Epidermal melanocyte (primary cell): ENCODE measurements around the gene RIMKLB.
"Not testable (repeated sequence)": the region's sequence is repeated elsewhere in the genome, so short reads cannot be mapped to it uniquely, and the experiment has no call there.

ENCODE experiments used
- DNase-seq: peaks from one replicate; pipeline ENCODE4 v3.0.0; 2011; ENCODE audit warnings: low spot score; ENCODE audit not compliant: insufficient read length

Gene RIMKLB

GRCh38 chr12:8689681-8690080, 8.1 kb upstream of the RIMKLB start:
- DNase-seq = no peak

DNA sequence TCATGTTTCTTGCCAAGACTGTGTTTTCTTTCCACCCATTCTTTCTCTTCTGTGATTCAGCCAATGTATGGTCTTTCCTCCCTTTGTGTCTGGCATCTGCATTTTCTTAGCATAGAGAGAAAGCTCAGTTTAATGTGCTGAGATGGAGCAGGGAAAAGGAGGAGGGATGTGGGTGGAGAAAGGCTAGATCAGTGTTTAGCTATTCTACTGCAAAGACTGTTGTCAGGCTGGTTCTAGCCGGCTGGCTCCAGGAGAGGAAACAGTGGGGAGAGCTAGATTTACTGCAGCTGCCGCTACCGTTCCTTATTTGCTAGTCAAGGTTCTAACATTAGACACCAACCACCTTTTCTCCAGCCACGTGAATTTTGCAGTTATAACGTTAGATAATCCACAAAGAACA, 5.2 kb upstream of the RIMKLB start:
- no peak for DNase-seq

DNA sequence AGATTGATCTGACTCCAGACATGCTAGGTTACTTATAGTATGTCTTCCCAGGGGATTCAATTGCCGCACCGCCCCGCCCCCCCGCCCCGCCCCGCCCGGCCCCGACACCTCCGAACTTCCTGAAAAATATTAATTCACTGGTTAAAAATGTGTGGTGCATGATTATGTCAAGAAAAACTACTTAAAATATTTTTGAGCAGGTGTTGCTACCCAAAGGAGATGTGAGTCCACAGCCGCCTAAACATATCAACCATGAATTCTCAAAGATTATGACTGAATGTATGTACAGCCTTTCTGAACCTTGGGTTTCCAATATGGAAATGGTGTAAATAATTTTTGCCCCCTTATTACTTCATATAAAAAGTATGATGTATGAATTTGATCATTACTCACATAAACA, 2.7 kb upstream of the RIMKLB start:
- no peak for DNase-seq

GRCh38 chr12:8696442-8697090, 1.2 kb upstream of the RIMKLB start:
- no peak for DNase-seq

- no peak for DNase-seq
These were observed 693 bp upstream of the RIMKLB start for GRCh38 chr12:8697120-8697475.

- DNase-seq = no peak
These were observed 501 bp downstream of the RIMKLB start for GRCh38 chr12:8698132-8698851.

GRCh38 chr12:8698879-8699278, 1.1 kb downstream of the RIMKLB start:
- DNase-seq = no peak

GRCh38 chr12:8699714-8700113, 1.9 kb downstream of the RIMKLB start:
- DNase-seq = no peak

DNA sequence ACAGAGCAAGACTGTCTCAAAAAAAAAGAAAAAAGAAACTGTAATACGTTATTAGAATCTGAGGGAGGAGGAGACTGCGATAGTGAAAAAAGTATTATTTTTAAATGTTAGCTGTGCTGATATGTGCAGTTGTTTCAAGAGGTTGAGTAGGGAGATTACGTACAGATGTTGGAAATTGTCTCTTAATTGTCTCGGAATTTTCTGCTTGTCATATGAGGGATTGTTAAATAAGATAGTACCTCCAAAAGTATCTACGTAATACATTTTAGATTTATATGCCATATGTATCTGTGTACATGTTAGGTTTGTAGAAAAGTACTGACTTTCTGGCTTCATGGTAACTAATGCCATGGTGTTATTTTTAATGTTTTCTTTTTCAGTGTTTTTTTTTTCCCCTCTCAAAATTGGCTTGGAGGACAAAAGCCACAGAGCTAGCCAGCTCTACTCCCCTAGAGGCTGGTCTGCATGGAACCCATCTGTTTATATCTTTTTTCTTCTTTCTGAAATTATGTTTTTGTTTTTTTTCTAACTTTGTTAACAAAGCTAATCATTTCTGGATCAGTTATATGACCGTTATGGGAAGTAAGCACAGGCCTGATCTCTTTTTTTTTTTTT, 3.4 kb downstream of the RIMKLB start:
- DNase-seq = no peak

GRCh38 chr12:8702159-8702558, 4.4 kb downstream of the RIMKLB start:
- no peak for DNase-seq

DNA sequence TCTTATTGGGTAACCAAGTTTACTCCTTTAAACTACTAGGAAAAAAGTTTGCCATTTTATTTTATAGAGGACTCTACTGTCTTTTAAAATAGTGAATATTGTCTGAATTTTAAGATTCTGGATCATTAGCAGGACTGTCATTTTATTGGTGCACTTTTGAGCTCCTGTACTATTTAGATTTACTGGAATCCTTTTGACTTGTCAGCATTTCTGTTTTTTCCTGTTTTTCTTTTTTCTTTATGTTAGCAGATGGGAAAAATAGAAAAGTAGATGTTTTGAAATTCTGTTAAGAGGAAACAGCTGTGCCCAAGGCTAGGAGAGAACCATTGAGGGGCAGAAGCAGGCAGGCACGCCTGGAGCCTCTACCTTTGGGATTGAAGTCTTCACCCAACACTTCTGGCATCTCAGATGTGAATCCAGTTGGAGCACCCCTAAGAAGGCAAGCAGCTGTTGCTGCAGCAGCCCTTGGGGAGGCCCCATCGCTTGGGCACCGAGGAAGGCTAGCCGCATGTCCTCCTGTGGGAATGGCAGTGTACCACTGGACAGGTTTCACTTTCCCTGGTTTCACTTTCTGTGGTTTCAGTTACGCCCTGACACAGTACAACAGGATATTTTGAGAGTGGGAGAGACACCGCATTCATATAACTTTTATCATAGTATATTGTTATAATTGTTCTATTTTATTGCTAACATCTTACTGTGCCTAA, 11.5 kb downstream of the RIMKLB start:
- DNase-seq = no peak

GRCh38 chr12:8712572-8712971, 14.8 kb downstream of the RIMKLB start:
- DNase-seq = no peak

GRCh38 chr12:8722286-8722800, 24.6 kb downstream of the RIMKLB start:
- no peak for DNase-seq

DNA sequence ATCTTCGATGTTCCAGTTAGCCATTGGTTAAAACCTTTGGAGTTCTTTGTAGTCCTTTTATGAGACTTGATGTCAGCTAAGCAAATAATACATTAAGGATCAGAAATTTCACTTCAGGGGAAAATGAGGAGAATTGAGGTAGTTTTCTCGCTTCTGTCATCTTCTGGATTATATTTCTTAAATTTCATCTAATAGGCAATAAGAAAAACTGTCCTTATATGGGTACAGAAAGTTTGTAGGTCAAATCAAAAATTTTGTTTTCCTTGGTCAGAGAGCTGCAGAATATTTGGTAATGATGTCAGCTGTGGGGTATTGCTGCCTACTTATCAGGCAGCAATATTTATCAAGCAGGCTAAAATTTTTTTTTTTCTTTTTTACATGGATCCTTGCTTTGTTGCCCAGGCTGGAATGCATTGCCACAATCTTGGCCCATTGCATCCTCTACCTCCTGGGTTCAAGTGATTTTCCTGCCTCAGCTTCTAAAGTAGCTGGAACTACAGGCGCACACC, 37.1 kb downstream of the RIMKLB start:
- no peak for DNase-seq

GRCh38 chr12:8742501-8742900, 44.7 kb downstream of the RIMKLB start:
- no peak for DNase-seq

GRCh38 chr12:8743121-8743520, 45.3 kb downstream of the RIMKLB start:
- DNase-seq = not testable (repeated sequence)

- not testable (repeated sequence) for DNase-seq
These were observed 47.8 kb downstream of the RIMKLB start for GRCh38 chr12:8745631-8746030.

GRCh38 chr12:8746046-8746445, 48.3 kb downstream of the RIMKLB start:
- DNase-seq = no peak

DNA sequence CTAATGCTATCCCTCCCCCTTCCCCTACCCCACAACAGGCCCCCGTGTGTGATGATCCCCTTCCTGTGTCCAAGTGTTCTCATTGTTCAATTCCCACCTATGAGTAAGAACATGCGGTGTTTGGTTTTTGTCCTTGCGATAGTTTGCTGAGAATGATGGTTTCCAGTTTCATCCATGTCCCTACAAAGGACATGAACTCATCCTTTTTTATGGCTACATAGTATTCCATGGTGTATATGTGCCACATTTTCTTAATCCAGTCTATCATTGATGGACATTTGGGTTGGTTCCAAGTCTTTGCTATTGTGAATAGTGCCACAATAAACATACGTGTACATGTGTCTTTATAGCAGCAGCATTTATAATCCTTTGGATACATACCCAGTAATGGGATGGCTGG, 62.3 kb downstream of the RIMKLB start:
- not testable (repeated sequence) for DNase-seq

DNA sequence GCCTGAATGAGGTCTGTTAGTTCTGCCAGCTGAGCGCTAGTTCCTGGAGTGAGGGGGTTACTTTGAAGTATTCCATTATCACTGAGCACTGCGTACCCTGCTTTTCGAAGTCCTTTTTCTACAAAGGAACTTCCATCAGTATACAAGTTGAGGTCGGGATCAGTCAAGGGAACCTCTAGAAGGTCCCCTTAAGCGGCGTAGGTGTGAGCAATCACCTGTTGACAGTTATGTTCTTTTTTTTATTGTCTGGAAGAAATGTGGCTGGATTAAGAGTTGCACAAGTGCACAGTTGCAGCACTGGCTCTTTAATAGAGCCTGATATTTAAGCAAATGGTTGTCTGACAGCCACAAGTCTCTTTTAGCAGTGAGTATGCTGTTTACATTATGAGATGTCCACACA, 64.9 kb downstream of the RIMKLB start:
- not testable (repeated sequence) for DNase-seq

GRCh38 chr12:8766121-8766520, 68.3 kb downstream of the RIMKLB start:
- DNase-seq = not testable (repeated sequence)

GRCh38 chr12:8770499-8770898, 72.7 kb downstream of the RIMKLB start:
- no peak for DNase-seq
